NCI-H2196 (cell line): Measurements from ENCODE around the gene DBNDD2.

Experiments used
- DNase-seq: peaks from one replicate; lab custom pipeline; 2025; ENCODE audit not compliant: unreplicated experiment; lab: John Stamatoyannopoulos, UW

Gene DBNDD2

GRCh38 chr20:45448270-45448669 is 40.2 kb downstream of the DBNDD2 start:
- peak; percentile 18 for DNase-seq

GRCh38 chr20:45449528-45449927 is 41.4 kb downstream of the DBNDD2 start:
- no peak for DNase-seq

- DNase-seq: peak; percentile 42
Observed at GRCh38 chr20:45450097-45450818, 42.2 kb downstream of the DBNDD2 start.

- no peak for DNase-seq
Observed at GRCh38 chr20:45452238-45452637, 44.1 kb downstream of the DBNDD2 start.

GRCh38 chr20:45452772-45453691 is 44.9 kb downstream of the DBNDD2 start:
- DNase-seq: no peak

GRCh38 chr20:45456632-45457031 is 48.5 kb downstream of the DBNDD2 start:
- peak; percentile 76 for DNase-seq

- DNase-seq: no peak
Observed at GRCh38 chr20:45459606-45460005, 51.5 kb downstream of the DBNDD2 start.
